Kidney tubule cell (primary cell): Measurements from ENCODE around the gene MGAT1.
"Not testable (repeated sequence)": the region's sequence is repeated elsewhere in the genome, so short reads cannot be mapped to it uniquely, and the experiment has no call there.

Experiments used
- DNase-seq: peaks from one replicate; pipeline ENCODE4 v3.0.0-alpha.2; 2018; ENCODE audit warnings: low spot score

The MGAT1 gene

DNA sequence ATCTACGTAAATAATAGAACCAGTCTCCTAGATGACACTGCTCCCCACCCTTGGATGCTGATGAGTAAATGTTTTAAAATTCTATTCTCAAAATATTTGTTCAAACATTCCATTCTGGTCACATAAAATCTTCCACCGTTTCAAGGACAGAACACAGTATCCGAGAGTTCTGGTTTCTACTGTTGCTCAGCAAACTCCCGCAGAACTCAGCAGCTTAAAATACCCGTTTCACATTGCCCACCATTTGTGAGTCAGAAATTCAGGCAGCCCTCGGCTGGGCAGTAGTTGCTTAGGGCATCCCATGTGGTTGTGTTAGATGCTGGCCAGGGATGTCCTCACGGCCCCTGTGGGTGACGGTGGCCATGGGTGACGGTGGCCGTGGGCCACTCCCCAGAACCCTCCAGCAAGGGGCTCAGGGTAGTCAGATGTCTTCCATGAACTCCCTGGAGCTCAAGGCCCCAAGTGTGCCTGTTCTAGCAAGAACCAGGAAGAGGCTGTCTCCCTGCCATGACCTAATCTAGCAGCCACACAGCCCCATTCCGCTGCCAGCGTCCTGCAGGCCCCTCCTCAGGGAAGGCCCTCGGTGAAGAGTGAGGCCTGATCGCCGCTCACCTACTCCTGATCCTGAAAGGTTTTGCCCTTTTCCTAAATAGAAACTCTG lies 17.4 kb downstream of the MGAT1 start:
- peak; percentile 40 for DNase-seq

DNA sequence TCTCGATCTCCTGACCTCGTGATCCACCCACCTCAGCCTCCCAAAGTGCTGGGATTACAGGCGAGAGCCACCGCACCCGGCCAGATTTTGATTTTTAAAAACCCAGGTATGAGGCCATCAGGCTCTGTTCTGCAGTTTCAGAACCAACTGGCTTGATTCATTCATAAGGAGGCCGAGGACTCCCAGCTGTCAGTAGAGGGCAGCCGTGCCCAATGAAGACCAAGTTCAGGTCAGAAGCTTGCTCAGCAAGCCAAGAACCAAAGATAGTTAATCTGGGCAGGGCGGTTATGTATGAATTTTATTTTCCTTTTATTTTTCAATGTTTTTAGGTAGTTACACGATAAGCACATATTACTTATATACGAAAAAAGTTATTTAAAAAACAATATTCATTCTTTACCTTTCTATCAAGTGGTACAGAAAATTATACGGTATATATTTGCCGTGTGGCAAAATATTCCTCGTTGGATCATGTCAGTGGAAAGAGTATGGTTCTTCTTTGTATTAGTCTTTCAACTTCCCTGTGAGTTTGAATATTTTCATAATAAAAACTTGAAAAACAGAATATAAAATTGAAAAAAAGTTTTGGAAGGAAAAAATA lies 18.0 kb downstream of the MGAT1 start:
- DNase-seq, result peak; percentile 78

DNA sequence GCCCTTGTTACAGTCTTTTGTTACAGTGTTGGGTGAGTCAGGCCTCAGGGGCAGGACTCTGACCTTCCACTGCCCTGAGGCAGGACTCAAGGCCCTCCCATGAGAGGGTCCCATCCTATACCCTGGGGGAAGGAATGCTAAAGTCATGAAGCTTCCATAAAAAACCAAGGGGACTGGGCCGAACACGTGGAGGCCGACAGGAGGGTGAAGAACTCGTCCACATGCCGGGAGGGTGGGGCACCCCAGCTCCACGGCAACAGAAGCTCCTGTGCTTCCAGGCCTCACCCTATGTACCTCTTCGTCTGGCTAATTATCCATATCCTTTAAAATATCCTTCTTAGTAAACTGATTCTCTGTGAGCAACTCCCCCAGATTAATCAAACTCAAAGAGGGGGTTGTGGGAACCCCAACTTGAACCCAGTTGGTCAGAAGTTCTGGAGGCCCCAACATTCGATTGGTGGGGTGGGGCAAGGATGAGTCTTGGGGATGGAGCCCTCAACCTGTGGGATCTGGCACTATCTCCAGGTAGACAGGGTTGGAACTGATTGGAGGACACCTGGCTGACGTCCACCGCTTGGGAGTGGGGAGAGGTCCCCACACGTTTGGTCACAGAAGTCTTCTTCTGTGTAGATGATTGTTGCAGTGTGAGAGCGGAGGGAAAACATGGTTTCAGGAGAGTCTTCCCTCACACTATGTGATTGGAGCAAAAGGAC lies 19.1 kb downstream of the MGAT1 start:
- no peak for DNase-seq

DNA sequence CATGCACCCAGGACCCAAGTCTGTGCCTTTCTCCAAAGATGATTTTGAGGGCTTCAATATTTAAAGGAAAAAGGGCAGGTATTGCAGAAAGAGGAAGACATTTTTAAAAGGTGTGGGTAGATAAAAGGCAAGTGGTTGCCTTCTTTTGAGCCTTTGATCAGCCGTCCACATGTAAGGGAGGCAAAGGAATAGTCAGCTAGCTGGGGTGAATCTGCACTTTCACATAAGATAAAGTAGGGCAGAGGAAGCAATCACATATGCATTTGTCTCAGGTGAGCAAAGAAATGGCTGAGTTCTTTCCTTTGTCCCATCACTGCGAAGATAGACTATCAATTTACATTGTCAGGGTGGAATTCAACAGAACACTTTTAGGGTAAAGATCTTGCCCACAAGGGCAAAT lies 19.9 kb downstream of the MGAT1 start:
- DNase-seq, result no peak

DNA sequence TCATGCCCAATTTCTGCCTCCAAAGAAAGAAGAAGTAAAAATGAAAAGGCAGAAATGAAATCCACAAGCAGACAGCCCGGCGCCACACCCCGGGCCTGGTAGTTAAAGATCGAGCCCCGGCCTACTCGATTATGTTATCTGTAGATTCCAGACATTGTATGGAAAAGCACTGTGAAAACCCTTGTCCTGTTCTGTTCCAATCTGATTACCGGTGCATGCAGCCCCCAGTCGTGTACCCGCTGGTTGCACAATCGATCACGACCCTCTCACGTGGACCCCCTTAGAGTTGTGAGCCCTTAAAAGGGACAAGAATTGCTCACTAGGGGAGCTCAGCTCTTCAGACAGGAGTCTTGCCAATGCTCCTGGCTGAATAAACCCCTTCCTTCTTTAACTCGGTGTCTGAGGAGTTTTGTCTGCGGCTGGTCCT lies 20.7 kb downstream of the MGAT1 start:
- not testable (repeated sequence) for DNase-seq

DNA sequence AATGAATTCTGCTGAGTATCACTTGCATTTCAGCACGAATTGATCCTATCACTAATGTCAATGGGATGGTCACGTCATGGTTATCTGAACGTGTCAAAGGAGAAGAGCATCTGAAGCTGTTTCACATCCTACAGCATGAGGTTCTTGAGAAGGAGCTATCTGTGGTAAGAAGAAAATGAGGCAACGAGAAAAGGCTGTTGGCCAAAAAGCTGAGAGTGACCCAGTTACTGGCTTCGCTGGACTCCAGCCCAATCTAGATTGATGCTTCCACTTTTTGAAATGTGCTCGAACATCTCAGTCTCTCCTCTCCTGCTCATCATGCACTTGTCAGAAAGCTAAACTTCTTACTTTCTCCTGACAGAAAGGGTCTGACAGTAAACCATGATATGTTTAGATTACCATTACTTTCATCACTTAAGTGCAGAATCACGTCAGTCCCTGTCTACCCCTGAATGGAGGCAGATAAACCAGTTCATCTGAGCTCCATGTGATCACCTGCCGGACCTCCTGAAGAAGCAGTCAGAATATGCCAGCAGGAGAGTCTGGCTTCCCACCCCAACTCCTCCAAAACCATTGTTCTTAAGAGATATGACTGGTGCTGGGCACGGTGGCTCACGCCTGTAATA lies 22.5 kb downstream of the MGAT1 start:
- DNase-seq, result no peak

DNA sequence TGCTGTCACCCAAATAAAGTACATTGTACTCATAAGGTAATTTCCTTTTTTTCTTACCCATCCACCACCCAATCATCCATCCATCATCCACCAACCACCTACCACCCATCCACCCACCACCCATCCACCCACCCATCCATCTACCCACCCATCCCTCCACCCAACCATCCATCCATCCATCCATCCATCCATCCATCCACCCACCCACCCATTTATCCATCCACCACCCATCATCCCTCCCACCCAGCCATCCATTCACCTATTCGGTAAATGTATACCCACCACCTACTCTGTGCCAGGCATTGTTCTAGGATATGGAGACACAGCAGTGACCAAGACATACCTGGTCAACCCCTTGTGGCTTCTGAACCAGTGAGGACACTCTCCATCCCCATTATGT lies 25.1 kb downstream of the MGAT1 start:
- DNase-seq, result no peak

DNA sequence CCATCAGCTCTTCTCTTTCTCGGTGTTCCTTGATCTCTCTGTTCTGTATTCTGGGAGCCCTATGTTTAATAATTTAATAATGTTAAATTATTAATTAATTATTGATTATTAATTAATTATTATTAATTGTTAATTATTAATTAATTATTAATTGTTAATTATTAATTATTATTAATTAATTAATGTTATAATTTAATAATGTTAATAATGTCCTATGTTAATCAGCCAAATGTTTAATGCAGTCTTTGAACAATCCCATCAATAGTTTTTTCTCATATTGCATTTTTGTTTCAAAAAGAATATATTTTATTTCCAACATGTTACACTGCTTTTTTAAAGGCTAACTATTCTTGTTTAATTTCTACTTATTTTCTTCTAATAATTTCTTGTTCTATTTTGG lies 26.2 kb downstream of the MGAT1 start:
- DNase-seq, result no peak

DNA sequence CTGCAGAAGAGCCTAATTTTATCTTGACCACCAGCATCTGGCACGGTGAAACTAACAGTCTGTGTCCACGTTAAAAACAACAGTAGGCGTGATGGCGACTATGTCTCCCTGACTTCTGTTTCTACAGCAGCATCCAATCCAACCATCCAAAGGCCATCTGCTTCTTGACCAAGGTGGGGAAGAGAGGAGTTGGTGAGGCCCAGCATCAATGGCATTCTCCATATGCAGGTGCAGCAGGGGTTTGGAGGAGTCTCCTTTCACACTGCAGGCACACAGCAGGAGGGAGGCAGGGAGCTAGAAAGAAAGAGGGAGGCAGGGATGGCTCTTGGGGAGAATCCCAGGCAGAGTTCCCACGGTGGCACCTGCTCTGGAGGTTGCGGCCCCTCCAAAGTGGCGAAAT lies 27.0 kb downstream of the MGAT1 start:
- no peak for DNase-seq

DNA sequence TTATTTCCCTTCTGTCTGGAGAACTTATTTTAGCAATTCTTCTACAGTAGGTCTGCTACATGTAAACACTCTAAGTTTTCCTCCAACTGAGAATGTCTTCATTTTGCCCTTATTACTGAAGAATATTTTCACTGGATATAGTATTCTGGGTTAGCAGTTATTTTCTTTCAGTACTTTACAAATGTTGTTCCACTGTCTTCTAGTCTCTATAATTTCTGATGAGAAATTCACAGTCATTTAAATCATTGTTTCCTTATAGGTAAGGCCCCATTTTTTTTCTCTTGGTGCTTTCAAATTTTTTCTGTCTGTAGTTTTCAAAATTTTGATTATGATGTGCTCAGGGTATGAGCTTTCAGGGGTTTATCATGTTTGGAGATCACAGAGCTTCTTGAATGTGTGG lies 30.8 kb downstream of the MGAT1 start:
- no peak for DNase-seq

DNA sequence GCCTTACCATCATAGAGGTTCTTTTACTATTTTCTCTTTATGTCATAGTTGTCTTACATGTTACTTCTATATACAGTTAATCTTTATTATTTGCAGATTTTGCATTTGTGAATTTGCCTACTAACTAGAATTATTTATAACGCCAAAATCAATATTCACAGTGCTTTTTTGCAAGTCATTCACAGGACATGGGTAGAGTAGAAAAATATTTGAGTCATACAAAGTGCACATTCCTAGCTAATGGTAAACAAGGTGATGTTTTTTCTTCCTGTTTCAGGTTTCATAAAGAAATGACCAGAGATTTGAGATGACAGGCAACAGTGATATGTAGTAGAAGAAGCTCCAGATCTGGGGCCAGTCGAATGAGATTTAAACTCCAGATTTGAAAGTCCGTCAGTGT lies 32.8 kb downstream of the MGAT1 start:
- no peak for DNase-seq

DNA sequence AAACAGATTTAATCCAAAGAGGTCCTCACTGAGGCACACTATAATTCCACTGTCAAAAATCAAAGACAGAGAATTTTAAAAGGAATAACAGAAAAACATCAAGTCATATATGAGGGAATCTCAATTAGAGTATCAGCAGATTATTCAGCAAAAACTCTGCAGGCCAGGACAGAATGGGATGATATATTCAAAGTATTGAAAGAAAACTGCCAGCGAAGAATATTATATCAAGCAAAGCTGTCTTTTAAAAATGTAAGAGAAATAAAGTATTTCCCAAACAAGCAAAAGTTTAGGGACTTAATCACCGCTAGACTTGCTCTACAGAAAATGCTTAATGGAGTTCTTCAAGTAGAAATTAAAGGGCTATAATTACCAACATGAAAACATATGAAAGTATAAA lies 47.0 kb downstream of the MGAT1 start:
- DNase-seq, result no peak

DNA sequence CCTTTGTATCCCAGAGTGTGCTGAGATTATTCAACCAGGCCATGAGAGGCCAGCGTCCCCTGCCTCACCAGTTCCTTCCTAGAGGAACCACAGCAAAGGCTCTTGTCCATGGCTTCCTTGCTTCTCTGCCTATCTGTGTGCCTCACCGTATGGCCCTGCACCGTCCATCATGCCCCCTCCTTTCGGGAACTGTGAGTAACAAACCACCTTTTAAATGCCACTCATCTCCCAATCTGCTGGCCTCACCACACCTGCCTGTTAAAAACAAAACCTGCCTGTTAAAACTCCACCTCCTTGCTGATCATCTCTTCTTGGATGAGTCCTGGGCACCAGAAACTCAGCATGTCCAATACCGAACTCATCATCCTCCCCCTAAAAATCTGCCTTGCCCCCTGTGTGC lies 58.4 kb downstream of the MGAT1 start:
- DNase-seq, result no peak

DNA sequence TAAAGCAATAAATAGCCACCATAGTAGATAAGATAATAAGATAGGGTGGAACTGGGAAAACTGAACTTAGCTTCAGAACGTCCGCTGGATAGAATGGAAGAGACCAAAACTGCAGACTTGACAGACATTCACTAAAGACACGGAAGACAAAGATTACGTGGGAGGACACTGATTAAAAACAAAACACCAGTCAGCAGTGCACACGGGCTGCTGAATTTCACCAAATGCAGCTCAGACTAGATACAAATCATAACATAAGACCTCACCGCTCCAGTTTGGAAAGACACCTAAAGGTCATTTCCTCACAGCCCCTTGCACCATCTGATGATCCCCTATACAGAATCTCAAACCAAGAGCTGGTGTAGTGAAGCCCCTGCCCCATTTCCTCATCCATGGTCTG lies 59.9 kb downstream of the MGAT1 start:
- DNase-seq, result no peak

DNA sequence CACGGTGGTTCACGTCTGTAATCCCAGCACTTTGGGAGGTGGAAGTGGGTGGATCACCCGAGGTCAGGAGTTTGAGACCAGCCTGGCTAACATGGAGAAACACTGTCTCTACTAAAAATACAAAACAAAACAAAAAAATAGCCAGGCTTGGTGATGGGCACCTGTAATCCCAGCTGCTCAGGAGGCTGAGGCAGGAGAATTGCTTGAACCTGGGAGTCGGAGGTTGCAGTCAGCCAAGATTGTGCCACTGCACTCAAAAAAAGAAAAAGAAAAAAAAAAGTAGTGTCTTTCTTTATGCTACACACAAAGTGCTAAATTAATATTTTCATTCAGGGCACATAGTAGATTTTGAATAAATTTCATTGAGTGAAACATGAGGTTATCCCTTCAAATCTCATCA lies 61.7 kb downstream of the MGAT1 start:
- DNase-seq, result not testable (repeated sequence)

DNA sequence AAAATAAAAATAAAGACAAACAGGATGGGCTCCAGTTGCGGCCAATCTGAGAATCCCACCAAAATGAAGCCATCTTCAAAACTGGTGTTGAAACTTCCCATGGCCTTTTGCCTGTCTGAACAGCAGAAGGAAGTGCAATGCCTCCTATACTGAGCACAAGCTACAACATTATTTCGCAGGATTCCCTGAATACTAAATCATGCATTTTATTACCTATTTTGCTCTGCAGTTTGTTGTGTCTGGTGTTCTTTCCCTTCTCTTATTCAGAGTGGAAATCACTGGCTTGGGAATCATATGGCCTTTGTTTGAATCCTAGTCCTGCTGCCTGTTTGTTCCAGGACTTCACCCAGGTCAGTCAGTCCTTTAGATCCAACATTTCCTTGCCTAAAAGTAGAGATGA lies 62.6 kb downstream of the MGAT1 start, which contains the start of gene OR2Y1:
Gene OR2Y1, minus strand, starts transcription at position 101 of the 400 bp plus-strand sequence. Its CDS starts 0 bp downstream, at position 101.
- DNase-seq, result no peak

DNA sequence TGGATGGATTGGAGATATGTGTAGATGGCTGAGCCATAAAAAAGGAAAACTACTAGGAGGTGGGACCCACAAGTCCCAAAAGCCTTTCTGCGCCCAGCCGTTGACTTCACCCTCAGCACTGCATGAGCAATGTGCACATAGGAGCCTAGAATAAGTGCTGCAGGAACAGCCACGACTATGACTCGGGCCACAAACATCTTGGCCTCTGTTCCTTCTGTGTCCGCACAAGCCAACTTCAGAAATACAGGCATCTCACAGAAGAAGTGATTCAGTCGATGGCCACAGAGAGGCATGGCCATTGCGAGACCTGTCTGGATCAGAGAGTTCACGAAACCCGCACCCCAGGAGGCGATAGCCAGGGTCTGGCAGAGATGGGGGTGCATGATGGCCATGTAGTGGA lies 63.3 kb downstream of the MGAT1 start:
- DNase-seq, result peak; percentile 3

DNA sequence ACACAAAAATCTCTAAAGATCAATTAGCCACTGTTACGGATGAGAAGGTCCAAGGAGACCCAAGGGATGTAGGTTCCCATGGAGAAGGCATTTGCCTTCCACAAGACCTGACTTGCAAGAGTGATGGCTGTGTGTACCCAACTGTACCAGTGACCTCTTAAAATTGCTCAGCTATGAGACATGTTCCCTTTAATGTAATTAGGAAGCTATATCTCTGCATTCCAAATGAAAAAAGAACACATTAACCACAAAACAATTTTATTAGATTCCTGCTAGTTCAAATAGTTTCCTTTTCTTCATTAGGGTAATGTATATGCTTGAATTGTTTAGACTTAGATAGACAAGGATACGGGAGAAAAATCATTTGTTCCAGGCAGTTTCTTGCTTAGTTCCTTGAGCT lies 66.1 kb downstream of the MGAT1 start:
- no peak for DNase-seq
